GM23248 (cell line): ENCODE results near the gene CHCHD2.

Experiments
- EZH2 ChIP-seq: fragments of 200-600 bp; sonication (generic); IDR thresholded peaks from 2 replicates; pipeline ENCODE4 v1.6.1; 2018; ENCODE audit warnings: antibody characterized with exemption, mild to moderate bottlenecking; ENCODE audit not compliant: insufficient read depth, poor library complexity, severe bottlenecking
- EZH2phosphoT487 ChIP-seq: fragments of 200-600 bp; sonication (generic); IDR thresholded peaks from 2 replicates; pipeline ENCODE4 v1.6.1; 2018; ENCODE audit warnings: antibody characterized with exemption, moderate library complexity, mild to moderate bottlenecking, low read depth; ENCODE audit not compliant: insufficient read depth

- TF ChIP-seq EZH2phosphoT487 (no peak), EZH2 (no peak)
Measured at GRCh38 chr7:56092789-56093531, 13.3 kb downstream of the CHCHD2 start, which contains the start of gene PHKG1.
